Measurements from ENCODE around the gene TRIL.
A peak's percentile ranks its signal among the peaks of the same experiment; 100 is the strongest.

Gene TRIL

DNA sequence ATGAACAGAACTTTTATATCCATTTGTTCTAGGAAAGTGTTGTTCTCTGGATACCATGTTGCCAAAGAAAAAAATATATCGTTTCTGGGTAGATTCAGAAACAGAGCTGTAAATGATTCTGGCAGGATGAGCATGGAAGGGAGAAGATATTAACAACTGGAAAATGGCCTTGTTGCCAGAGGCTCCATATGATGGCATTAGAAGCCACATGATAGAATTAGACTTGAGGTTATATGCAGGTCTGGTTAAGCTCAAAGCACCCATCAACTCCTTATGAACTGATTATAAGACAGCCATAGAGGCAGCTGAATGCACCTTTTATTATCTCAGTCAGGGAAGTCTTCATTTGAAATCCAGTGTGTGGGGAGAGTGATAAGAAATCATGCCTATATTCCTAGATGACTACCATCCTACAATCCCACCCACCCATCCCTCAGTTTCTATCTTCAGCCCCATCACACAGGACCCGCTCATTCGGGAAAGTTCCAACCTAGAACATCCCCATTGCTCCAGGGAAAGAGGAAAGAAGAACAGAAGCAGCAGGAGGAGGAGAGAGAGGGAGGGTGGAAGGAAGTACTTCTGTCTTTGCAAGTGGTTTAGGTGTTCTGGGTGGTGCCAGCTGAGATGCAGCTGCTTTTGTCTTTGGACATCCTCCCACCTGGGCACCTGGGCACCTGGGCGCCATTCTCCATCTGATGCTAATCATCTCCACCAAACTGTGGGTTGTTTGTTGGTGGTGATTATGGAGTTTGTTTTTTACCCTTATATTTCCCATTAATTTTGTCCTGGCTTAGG lies 25.5 kb upstream of the TRIL start:
- no peak for DNase-seq

DNA sequence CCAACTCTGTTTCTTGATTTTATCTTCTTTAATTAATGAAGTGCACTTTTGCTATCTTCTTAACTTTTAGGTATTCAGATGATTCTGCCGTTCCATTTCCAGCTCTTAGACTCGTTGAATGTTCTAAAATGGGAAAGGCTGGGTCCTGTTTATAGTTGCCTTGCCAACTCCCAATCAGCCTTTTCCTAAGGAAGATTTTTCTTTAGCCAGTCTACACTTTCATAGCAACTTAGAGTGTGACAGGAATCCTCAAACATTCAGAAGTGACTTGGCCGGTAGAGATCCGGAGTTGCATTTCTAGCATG lies 23.0 kb upstream of the TRIL start:
- DNase-seq = no peak

DNA sequence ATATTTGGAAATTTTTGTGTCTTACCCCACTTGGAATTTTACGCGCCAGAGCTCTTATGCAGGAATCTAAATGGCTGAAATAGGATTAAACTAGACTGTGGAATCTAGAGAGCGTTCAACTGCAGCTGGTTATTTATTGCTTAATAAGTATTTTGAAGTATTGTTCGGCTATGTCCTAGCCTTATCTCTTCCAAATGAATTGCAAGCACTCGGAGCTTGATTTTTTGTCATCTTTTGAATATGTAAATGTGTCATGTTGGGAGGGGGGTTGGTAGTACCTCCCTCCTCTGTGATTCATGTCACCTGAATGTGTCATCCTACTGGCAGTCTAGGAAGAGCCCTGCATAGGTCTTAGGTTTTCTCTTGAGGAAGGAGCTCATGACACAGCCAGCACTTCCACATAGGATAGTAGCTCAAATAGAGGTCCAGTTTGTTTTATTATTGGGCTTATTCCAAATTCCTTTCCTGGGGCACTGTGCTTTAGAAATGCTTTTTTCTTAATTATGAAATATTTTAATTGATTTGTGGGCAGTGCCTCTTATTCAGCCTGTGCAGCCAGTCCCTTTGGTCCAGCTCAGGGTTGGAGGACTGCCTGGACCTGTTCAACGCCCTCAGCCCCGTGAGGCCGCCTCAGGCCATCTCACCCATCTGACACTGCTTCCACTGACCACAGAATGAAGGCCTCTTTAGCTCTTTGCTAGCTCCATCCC lies 22.5 kb upstream of the TRIL start:
- DNase-seq = no peak

DNA sequence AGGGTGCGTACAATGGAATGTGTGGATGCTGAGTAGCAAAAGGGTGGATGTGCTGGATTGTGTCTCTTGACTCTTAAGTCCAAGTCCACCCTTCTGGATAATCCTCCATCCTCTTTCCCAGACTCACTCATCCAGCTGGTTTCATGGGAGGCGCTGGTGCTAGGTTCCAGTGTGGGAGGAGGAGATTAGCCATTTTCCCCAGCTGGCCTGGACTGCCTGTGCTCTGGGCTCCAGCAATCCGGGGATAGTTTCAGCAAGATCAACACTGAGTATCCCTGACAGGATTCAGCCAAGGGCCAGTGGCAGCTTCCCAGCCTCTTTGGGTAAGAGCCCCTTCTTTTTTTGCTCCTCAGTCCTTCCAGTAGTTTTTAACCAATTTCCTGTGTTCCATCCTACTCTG lies 21.6 kb upstream of the TRIL start:
- no peak for DNase-seq

DNA sequence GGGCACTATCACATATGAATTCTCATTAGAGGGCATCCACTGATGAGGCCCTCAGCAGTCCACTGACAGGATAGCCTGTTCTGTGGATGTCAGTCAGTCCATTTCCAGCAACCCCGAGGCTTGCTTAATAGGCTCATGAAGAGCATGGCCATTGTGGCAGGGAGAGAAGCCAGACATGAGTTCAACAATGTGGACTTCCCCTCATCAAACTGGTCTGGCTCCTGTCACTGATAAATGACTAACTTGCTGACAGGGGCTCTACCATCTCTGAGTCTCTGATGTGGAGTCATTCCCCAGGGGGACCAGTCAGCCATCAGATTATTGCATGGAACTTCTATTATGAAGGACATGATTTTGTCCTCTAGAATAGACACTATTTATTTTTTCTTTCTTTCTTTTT lies 19.8 kb upstream of the TRIL start:
- DNase-seq = no peak

DNA sequence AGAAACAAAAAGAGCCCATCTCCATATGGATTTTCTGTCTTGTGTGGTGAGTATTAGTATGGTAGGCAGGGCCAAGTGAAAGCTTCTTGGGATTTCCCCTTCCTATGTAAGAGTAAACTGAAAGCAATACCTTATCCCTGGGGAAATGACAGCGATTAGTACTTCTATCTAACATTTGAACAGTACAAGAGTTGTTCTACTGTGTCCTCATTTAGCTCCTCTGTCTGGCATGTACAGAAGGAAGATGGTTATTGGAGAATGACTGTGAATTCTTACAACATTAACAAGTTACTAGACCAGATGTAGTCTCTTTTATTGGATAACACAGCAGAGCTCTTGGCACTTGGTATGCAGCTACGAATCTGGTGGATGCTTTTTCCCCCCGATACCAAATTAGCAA lies 17.9 kb upstream of the TRIL start:
- DNase-seq = no peak

DNA sequence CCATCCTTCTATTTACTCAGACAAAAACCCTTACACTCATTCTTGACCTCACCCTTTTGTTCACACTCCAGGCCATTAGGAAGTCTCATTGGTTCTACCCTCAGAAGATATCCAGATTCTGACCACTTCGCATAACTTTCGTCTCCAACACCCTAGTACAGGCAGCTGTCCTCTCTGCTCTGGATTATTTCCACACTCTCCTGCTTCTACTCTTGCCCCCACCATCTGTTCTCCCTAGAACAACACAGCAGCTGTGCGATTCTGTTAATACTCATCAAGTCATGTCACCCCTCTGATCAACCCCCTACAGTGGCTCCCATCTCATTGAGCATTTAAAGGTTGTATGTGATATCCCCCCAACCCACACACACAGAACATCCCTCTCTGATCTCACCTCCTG lies 15.5 kb upstream of the TRIL start:
- DNase-seq = no peak

DNA sequence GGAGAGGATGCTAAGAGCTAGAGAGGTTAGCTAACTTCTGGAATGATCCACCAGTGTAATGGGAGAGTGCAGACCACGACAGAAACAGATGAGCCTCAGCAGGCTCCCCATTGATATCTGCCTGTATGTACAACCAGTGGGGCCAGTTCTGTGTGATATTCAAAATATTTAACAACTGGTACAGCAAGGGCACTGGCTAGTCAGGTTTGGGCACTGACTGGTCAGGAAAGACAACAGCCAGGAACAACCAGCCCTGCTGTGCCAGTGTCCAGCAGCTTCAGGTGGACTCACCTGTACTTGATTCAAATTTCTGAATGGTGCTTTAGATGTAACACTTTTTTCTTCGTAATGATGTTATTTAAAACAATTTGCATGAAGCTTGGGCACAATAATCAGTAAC lies 5.9 kb upstream of the TRIL start:
- DNase-seq = no peak

DNA sequence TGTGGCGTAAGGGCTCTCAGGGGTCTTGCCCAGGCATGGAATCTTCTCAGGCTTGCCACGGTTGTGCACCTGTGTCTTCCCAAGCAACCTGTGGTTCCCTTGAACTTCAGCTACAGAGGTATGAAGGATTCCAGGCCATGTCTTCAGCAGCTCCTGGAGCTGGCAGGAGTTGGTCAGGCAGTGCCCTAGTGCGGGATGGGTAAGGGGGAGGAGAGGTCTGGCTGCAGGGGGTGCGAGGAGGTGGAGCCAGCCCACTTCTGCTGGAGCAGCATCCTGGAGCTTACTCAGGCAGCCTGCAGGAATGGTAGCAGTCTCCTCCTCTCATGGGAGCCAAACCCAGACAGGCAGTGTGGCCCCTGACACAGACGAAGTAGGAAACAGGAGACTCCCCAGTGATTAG lies 3.8 kb upstream of the TRIL start:
- DNase-seq = no peak

DNA sequence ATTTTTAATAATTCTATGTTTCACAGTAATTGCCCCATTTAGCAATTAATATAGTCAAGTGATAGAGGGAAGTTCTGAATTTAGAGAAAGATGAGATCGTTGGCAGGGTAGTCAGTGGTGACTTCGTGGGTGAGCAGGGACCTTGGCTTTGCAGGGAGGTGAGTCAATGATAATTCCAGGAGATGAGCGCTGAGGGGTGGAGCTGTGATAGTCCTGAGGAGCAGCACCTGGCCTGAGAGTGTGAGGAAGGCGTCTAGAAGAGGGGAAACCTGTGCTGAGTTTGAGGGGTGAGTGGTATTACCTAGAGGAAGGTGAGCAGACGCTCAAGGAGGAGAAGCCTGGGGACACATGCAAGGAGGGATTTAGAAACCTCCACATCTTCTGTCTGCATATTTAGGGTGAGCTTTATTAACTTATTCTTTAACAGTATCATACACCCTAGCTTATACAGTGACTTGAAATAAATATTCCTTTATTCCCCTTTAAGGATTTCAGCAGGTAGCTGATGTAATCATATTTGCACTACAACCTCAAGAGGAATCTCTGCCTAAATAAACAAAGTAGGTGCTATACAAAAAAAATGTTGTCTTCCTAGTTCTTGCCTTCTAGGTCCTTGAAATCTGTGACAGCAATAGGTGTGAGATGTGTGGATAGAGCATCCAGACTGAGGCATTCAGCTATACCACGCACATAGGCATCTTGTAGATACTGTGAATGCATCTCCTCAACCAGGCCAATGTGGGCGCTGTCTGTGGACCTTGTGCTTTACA lies 2.1 kb upstream of the TRIL start:
- no peak for DNase-seq

DNA sequence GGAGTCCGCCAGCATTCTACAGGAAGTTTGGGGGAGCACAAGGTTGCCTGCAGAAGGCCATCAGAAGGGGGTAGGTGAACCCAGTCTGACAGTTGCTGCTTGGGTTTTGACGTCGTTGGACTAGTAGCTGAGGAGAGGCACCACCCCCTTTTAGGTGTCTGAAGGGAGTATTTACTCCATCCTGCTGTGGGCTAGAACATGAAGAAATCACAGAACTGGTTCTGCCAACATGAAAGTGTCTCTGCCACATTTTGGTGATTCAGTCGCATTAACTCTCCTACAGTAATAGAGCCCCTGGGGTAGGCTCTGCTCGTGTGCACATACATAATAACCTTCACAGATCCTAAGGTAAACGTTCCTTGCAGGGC lies 834 bp upstream of the TRIL start:
- no peak for DNase-seq

DNA sequence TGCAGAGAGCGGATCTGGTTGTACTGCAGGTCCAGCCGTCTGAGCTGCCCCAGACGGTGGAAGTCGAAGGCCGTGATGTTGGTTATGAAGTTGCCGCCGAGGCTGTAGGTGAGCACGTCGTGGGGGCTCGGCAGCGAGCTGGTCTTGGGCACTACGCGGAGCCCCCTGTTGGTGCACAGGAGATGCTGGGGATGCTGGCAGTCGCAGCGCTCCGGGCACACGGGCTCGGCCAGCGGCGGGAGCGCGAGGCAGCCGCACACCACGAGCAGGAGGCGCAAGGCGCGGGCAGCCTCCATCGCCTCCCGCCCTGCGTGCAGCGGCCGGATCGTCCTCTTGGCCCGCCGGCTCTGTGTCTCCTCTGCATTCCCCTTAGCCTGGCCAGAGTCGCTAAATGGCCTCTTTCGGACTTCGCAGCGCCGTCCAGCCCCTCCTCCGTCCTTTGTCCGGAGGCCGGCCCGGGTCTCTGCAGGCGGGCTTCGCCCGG lies 337 bp downstream of the TRIL start:
- DNase-seq = no peak

DNA sequence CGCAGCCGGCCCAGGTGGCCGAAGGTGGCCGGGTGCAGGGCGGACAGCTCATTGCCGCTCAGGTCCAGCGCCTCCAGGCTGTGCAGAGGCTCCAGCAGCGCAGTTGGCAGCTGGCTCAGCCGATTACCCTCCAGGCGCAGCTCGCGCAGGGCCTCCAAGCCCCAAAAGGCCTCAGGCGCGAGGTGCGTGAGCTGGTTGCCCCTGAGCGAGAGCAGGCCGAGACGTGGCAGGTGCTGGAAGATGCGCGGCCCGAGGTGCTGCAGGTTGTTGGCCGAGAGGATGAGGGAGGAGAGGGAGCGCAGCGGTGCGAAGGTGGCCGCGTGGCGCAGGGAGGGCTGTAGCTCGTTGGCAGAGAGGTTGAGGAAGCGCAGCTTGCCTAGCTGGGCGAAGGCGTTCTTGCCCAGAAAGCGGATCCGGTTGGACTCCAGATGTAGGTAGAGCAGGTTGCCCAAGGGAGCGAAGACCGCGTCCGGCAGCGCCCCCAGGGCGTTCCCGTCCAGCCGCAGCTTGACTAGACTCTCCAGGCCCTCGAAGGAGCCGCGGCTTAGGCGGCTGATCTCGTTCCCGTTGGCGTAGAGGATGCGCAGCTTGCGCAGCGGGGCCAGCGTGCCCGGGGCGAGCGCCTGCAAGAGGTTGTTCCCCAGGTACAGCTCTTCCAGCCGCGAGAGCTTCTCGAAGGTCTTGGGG lies 923 bp downstream of the TRIL start:
- peak; percentile 49 for DNase-seq

DNA sequence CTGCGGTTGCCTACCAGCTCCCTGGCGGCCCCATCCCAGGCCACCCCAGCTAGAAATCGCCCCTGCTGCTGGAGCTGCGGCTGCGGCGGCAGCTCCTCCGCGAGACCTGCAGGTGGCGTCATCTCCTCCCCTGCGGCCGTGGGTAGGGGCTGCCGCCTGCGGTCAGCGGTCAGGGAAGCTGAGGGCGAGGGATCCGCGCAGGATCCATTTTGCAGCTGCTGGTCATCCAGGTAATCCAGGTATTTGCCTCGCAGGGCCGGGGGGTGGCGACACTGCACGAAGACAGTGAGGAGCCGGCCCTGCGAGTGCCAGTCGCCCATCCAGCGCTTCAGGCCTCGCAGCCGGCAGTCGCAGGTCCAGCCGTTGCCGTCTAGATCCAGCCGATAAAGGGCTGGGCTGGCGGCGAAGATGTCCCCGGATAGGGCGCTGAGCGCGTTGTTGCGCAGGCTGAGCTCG lies 1.5 kb downstream of the TRIL start:
- peak; percentile 53 for DNase-seq

DNA sequence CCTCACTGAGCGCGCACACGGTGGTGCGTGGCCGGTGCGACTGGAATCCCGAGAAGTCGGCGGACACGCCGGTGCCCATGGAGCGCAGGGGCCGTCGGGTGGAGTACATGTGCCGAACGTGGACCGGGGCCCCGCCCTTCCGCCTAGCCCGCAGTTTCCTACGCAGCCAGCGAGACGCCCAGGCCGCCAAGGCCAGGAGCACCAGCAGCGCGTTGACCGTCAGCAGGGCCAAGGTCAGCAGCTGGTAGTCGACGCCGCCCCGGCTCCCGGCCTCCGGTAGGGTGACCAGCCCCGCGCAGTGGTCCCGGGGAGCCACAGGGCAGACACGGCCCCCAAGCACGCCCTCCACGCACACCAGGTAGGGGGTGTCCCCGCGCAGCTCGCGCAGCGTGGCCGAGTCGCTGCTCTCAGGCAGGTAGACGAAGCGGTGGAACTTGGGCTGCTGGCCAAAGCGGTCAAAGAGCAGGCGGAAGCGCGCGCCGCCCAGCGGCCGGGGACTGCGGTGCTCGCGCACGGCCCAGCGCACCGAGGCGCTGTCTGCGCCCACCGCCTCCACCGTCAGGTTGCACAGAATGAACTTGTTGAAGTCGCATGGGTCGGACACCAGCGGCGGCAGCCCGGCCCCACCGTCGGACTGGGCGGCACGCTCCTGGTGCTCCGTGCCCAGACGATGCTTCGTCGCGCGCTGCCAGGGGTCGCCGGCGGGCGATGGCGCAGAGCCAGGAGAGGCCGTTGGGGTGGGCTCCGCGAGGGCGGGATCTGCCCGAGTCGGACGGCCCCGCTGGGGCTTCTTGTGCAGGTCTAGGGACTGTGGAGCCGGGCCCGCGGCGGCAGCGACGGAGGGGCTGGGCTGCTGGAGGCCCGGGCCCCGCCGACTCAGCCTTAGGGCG lies 2.2 kb downstream of the TRIL start:
- peak; percentile 67 for DNase-seq

DNA sequence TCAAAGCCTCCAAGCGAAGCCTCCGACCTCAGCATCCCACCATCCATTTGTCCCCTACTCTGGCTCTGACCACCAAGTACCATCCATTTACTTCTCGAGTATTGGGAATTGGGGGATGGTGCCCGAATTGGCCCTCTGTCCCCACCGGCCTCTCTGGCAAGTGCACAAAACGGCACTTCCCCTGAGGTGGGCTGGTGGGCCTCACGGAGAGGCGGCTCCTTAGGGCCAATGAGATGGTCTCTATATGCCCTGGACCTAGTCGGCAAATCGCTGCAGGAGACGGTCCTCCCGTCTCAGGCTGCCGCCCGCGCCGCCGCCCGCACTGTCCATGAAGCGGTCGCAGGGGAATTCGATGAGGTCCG lies 2.8 kb downstream of the TRIL start:
- no peak for DNase-seq

DNA sequence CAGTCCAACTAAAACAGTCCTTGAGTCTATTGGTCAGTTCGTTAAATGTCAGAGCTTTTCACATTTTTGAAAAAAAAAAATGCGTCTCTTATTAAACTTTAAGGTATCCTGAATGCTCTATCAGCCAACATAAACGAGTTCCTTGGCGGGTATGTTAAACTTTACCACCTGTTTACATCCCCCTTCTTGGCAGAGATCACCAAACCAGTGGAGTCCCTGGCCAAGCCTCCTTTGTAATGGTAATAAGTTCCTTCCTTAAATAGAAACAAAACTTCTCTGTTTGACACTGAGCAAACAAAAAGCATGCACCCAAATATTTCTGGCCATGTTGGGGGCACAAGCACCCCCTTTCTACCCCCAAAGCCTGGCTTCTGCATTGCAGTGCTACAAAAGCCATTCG lies 3.2 kb downstream of the TRIL start:
- DNase-seq = no peak

DNA sequence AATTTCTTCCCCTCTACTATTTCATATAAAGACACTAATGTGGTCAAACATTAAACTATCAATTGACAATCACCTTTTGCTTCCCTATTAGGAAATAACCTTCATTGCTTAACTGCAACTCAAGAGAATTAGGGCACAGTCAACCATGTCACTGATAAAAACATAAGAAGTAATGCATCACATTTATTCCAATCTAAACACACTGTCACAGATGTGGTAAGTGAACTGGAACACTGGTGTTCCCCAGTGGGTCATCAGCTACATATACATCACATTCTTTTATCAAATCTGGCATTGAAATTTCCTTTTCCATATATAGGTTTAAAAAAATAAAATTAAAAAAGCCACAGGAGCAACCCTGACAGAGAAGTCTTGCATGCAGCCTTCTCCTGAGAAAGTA lies 3.7 kb downstream of the TRIL start:
- DNase-seq = no peak

DNA sequence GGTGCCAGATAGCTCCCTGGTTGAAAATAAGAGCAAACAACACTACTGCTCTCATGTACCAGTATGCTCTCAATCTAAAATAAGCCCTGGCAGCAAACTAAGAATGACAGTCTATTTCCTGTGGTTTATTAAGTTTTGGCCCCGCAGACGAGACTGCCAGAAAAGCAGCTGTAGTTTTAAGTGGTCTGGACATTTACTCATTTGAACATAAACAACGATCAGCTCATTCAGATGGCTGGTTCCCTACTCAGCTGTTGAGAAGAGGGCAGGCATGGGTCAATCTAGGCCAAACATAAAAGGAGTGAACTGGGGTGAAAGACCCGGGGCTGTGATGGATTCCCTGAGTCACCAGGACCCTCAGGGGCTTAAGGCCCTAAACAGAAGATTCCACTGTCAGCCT lies 4.5 kb downstream of the TRIL start:
- no peak for DNase-seq

DNA sequence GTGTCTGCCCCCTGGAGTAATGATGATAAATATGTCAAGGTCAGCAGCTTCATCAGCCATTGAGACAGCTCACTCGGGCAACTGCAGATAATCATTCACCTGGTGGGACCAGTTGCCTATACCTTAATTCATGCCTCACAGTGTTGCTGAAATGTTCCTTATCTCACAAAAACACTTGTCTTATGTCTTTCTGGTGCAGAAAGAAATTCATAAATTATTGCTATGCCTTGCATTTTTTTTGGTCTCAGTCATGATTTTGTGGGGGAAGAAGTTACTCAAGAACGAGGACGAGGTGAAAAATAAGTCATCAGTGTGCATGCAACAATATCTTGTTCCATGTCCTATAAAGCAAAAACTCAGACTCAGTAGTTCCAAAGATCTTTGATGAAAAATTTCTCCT lies 16.0 kb downstream of the TRIL start:
- no peak for DNase-seq

DNA sequence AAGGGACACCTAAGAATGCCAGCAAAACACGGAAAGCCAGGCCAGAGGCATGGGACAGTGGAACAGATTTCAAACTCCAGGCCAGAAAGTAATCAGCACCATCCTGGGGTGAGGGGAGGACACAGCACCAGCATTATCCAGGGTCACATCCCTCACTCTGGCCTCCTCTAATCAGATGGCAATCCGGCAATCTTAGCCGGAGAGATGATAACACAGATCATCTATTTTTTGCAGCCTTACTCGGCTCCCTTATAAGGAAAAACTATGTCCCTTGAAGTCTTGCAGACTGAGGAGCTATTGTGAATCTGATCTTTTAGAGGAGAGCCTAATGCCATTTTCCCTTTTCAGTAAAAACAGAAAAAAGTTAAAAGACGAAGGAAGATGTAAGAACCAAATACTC lies 16.5 kb downstream of the TRIL start:
- DNase-seq = no peak

DNA sequence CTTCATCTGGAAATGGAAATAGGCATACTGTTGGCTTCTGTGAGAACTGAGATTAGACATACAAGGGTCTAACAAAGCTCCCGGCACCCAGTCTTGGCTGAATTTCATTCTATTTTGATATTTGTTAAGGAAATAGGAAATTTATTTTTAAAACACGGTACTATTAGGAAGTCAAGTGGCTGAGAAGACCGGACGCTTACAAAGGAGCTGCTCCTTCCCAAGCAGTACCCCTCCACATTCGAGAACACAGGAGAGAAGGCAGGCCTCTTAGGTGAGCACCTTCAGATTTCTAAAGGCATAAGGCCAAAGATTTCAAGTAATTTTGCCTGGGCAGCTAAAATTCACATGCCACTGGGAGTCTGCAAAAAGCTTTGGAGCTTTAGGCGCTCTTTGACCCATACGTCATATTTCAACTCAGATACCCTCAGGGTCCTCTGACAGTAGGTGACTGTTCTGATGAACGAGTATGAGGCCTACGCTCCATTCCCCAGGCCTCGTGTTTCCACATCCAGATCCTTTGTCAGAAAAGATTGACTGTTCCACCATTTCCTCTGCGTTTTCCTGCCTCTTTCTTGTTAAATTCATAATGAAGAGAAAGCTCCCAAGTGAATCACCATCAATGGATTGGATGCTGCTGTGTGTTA lies 17.3 kb downstream of the TRIL start:
- DNase-seq = no peak
